Mesendoderm (in vitro differentiated cells): ENCODE data around the gene QKI.

Experiments
- DNase-seq: peaks from one replicate; pipeline ENCODE4 v3.0.0; 2013
- H2AK5ac ChIP-seq: 2 replicates; pipeline ENCODE4 v1.6.1; 2013; ENCODE audit warnings: low read length, inconsistent platforms
- H2BK120ac ChIP-seq: 2 replicates; pipeline ENCODE4 v1.6.1; 2013; ENCODE audit warnings: low read depth, mild to moderate bottlenecking, low read length, moderate library complexity, mixed read lengths
- H2BK15ac ChIP-seq: replicated peaks from 2 replicates; pipeline ENCODE4 v1.6.1; 2013; ENCODE audit warnings: low read depth, mild to moderate bottlenecking, moderate library complexity
- H2BK5ac ChIP-seq: 2 replicates; pipeline ENCODE4 v1.6.1; 2013; ENCODE audit warnings: low read length, inconsistent platforms
- H3K18ac ChIP-seq: 2 replicates; pipeline ENCODE4 v1.6.1; 2013; ENCODE audit warnings: mild to moderate bottlenecking, low read length, mixed read lengths
- H3K23ac ChIP-seq: one replicate; pipeline ENCODE4 v1.6.1; 2013; ENCODE audit warnings: low read length
- H3K27ac ChIP-seq: 2 replicates; pipeline ENCODE4 v1.5.1; 2013; ENCODE audit warnings: low read depth, mild to moderate bottlenecking, inconsistent platforms, low read length, moderate library complexity
- H3K27me3 ChIP-seq: 2 replicates; pipeline ENCODE4 v1.6.1; 2013; ENCODE audit warnings: low read length, control low read depth, mild to moderate bottlenecking, inconsistent platforms; ENCODE audit not compliant: insufficient read depth, poor library complexity
- H3K36me3 ChIP-seq: 2 replicates; pipeline ENCODE4 v1.6.1; 2013; ENCODE audit warnings: low read length, inconsistent platforms; ENCODE audit not compliant: control insufficient read depth, insufficient read depth
- H3K4ac ChIP-seq: one replicate; pipeline ENCODE4 v1.6.1; 2013; ENCODE audit warnings: low read depth, mild to moderate bottlenecking, low read length, moderate library complexity
- H3K4me1 ChIP-seq: 2 replicates; pipeline ENCODE4 v1.6.1; 2013; ENCODE audit warnings: low read depth, low read length, inconsistent platforms; ENCODE audit not compliant: control insufficient read depth
- H3K4me2 ChIP-seq: 2 replicates; pipeline ENCODE4 v1.6.1; 2013; ENCODE audit warnings: low read length
- H3K4me3 ChIP-seq: 2 replicates; pipeline ENCODE4 v1.5.1; 2013; ENCODE audit warnings: mild to moderate bottlenecking, low read length
- H3K56ac ChIP-seq: one replicate; pipeline ENCODE4 v1.6.1; 2013; ENCODE audit warnings: low read length
- H3K79me1 ChIP-seq: 2 replicates; pipeline ENCODE4 v1.6.1; 2013; ENCODE audit warnings: low read length, inconsistent platforms
- H3K79me2 ChIP-seq: 2 replicates; pipeline ENCODE4 v1.6.1; 2013; ENCODE audit warnings: mild to moderate bottlenecking, low read length; ENCODE audit not compliant: control insufficient read depth, insufficient read depth
- H3K9ac ChIP-seq: 2 replicates; pipeline ENCODE4 v1.6.1; 2013; ENCODE audit warnings: low read length, inconsistent platforms
- H4K5ac ChIP-seq: one replicate; pipeline ENCODE4 v1.6.1; 2013; ENCODE audit warnings: low read length
- H4K8ac ChIP-seq: one replicate; pipeline ENCODE4 v1.6.1; 2013; ENCODE audit warnings: low read depth, mild to moderate bottlenecking, control low read depth, low read length, moderate library complexity
- WGBS: extraction: QIAGEN DNeasy Blood & Tissue Kit; methylation state at CpG from one replicate; pipeline ENCODE4 v1.1.7; 2013; ENCODE audit warnings: low lambda C conversion rate, missing lambda C conversion rate; ENCODE audit not compliant: insufficient coverage; ENCODE audit errors: extremely low coverage; 5-methylcytosine and 5-hydroxymethylcytosine counted together

The QKI gene

DNA sequence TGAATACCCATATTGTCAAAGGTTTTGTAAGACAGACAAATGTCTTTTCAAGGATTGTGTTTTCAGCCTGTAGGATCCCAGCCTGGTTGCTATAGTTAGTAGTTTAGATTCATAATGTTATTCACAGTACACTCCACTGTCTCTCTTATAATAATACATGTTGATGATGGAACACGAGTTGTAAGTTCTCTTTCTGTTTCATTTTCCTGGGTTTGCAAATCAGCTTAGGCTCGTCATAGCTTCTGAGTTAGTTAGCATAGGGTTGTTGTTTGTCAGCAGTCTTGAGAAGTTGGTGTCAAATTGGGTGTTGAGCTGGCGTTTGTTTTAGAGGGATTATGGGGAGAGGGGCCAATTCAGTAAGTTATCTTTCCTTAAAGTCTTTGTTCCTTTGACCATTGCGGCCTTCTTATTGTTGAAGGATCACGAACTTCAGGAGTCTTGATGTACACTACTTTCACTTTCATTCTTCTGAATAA, 45.8 kb downstream of the QKI start:
- Histone ChIP-seq H2BK120ac (no peak overlapping the region), H2AK5ac (no peak overlapping the region), H3K4ac (no peak overlapping the region), H3K79me1 (peaks cover 15% of the 10 kb centered on the region), H3K27me3 (no peaks in the 10 kb centered on the region), H3K4me2 (no peak overlapping the region), H3K79me2 (peaks cover 35% of the 10 kb centered on the region), H3K18ac (no peak overlapping the region), H3K27ac (no peak overlapping the region), H2BK5ac (no peak overlapping the region), H4K8ac (no peak overlapping the region), H3K56ac (no peak overlapping the region), H3K36me3 (no peaks in the 10 kb centered on the region), H3K4me1 (peaks cover 4% of the 10 kb centered on the region), H3K9ac (no peak overlapping the region), H3K4me3 (no peak overlapping the region), H4K5ac (no peak overlapping the region), H3K23ac (no peak overlapping the region), H2BK15ac (no peak overlapping the region)
- DNase-seq = peak; percentile 71
- WGBS = no CpG with 5 or more reads among the region's 5 CpGs

- Histone ChIP-seq H3K56ac (no peak overlapping the region), H3K79me2 (peaks cover 31% of the 10 kb centered on the region), H3K27me3 (no peaks in the 10 kb centered on the region), H3K4me1 (peaks cover 4% of the 10 kb centered on the region), H3K27ac (no peak overlapping the region), H3K4ac (no peak overlapping the region), H3K36me3 (no peaks in the 10 kb centered on the region), H3K23ac (no peak overlapping the region), H4K8ac (no peak overlapping the region), H3K79me1 (peaks cover 13% of the 10 kb centered on the region), H2BK5ac (no peak overlapping the region), H3K9ac (no peak overlapping the region), H3K4me3 (no peak overlapping the region), H2BK15ac (no peak overlapping the region), H3K18ac (no peak overlapping the region), H4K5ac (no peak overlapping the region), H2AK5ac (no peak overlapping the region), H3K4me2 (no peak overlapping the region), H2BK120ac (no peak overlapping the region)
- no CpG with 5 or more reads among the region's 3 CpGs for WGBS
- DNase-seq = no peak
These were observed 47.2 kb downstream of the QKI start for GRCh38 chr6:163461696-163462095.

DNA sequence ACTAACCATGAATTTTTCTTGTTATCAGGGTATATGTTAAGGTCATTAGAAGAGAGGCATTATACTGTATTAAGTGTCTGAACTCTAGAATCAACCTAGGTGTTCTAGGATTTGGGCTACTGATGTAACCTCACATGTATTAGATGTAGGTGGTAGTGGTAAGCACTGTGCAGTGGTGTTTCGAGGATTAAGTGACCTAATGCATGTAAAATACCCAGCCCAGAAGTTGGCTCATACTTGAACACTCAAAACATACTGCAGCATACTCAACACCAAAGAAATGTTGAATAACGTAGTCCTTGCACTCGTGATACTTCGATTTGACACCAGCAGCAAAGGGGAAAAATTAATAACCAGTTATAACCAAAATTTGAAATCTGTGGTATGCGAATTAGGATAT, 48.7 kb downstream of the QKI start:
- Histone ChIP-seq H3K9ac (no peak overlapping the region), H3K23ac (no peak overlapping the region), H4K5ac (no peak overlapping the region), H2BK5ac (no peak overlapping the region), H3K79me2 (peaks cover 23% of the 10 kb centered on the region), H3K36me3 (no peaks in the 10 kb centered on the region), H2BK15ac (no peak overlapping the region), H3K56ac (no peak overlapping the region), H3K4ac (no peak overlapping the region), H3K18ac (no peak overlapping the region), H3K79me1 (peaks cover 9% of the 10 kb centered on the region), H3K27me3 (no peaks in the 10 kb centered on the region), H4K8ac (no peak overlapping the region), H3K4me3 (no peak overlapping the region), H3K4me2 (no peak overlapping the region), H3K27ac (no peak overlapping the region), H2AK5ac (no peak overlapping the region), H2BK120ac (no peak overlapping the region), H3K4me1 (peaks cover 4% of the 10 kb centered on the region)
- DNase-seq = no peak
- WGBS = no CpG with 5 or more reads among the region's 5 CpGs

GRCh38 chr6:163463795-163464194, 49.3 kb downstream of the QKI start:
- Histone ChIP-seq H2BK120ac (no peak overlapping the region), H3K23ac (no peak overlapping the region), H2BK5ac (no peak overlapping the region), H3K4me3 (no peak overlapping the region), H3K27ac (no peak overlapping the region), H3K4me1 (peaks cover 4% of the 10 kb centered on the region), H2BK15ac (no peak overlapping the region), H3K79me1 (peaks cover 9% of the 10 kb centered on the region), H2AK5ac (no peak overlapping the region), H3K9ac (no peak overlapping the region), H3K27me3 (no peaks in the 10 kb centered on the region), H3K4ac (no peak overlapping the region), H4K8ac (no peak overlapping the region), H3K79me2 (peaks cover 23% of the 10 kb centered on the region), H3K56ac (no peak overlapping the region), H3K18ac (no peak overlapping the region), H3K36me3 (no peaks in the 10 kb centered on the region), H4K5ac (no peak overlapping the region), H3K4me2 (no peak overlapping the region)
- WGBS = no CpG with 5 or more reads among the region's 1 CpG
- no peak for DNase-seq

DNA sequence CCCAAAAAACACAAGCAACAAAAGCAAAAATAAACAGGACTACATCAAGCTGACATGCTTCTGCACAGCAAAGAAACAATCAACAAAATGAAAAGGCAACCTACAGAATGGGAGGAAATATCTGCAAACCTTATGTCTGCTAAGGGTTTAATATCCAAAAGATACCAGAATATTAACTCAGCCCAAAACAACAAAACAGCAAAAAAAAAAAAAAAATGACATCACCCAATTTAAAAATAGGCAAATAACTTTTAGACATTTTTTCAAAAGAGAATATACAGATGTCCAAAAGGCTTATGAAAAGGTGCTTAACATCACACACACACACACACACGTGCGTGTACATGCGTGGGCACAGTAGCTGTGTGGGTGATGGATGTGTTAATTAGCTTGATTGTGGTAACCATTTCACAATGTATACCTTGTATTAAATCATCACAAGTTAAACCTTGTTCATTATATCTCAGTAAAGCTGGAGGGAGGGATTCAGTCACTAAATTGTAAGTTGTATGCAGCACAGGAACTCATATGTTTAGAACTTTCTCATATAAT, 52.4 kb downstream of the QKI start:
- H3K4me2 ChIP-seq = no peak overlapping the region
- no peak overlapping the region for H3K4ac ChIP-seq
- H4K5ac ChIP-seq = no peak overlapping the region
- H3K4me1 ChIP-seq = no peaks in the 10 kb centered on the region
- no peak for DNase-seq
- no peak overlapping the region for H3K18ac ChIP-seq
- H3K23ac ChIP-seq = no peak overlapping the region
- no peak overlapping the region for H2BK5ac ChIP-seq
- peaks cover 9% of the 10 kb centered on the region for H3K79me1 ChIP-seq
- no peak overlapping the region for H2BK15ac ChIP-seq
- no peak overlapping the region for H4K8ac ChIP-seq
- no CpG with 5 or more reads among the region's 3 CpGs for WGBS
- no peak overlapping the region for H3K4me3 ChIP-seq
- H3K27me3 ChIP-seq = no peaks in the 10 kb centered on the region
- peaks cover 18% of the 10 kb centered on the region for H3K79me2 ChIP-seq
- no peak overlapping the region for H2AK5ac ChIP-seq
- no peak overlapping the region for H3K56ac ChIP-seq
- no peak overlapping the region for H2BK120ac ChIP-seq
- H3K27ac ChIP-seq = no peak overlapping the region
- H3K9ac ChIP-seq = no peak overlapping the region
- H3K36me3 ChIP-seq = no peaks in the 10 kb centered on the region

- Histone ChIP-seq H3K23ac (no peak overlapping the region), H2BK120ac (no peak overlapping the region), H4K5ac (no peak overlapping the region), H2BK5ac (no peak overlapping the region), H3K4me1 (no peaks in the 10 kb centered on the region), H2AK5ac (no peak overlapping the region), H3K18ac (no peak overlapping the region), H3K4ac (no peak overlapping the region), H3K9ac (no peak overlapping the region), H3K79me1 (peaks cover 8% of the 10 kb centered on the region), H3K4me3 (no peak overlapping the region), H3K27ac (no peak overlapping the region), H3K79me2 (peaks cover 16% of the 10 kb centered on the region), H3K4me2 (no peak overlapping the region), H4K8ac (no peak overlapping the region), H3K56ac (no peak overlapping the region), H3K27me3 (no peaks in the 10 kb centered on the region), H2BK15ac (no peak overlapping the region), H3K36me3 (no peaks in the 10 kb centered on the region)
- no peak for DNase-seq
- no CpG with 5 or more reads among the region's 3 CpGs for WGBS
These were observed 54.2 kb downstream of the QKI start for GRCh38 chr6:163468738-163469137.
